Measurements from ENCODE around the gene RNF13. TPM values are rescaled to one million over a fixed set of nuclear protein-coding genes. Genes with fewer than 3 reads are reported as not detected.
"Not testable (repeated sequence)": the region's sequence is repeated elsewhere in the genome, so short reads cannot be mapped to it uniquely, and the experiment has no call there.

Gene RNF13
- total RNA-seq, 1 experiment from 2014 or later: 94.5 TPM

GRCh38 chr3:149933008-149933407, 120.0 kb downstream of the RNF13 start:
- no peak for DNase-seq (ENCODE audit: low spot score)
- in situ Hi-C loops (cut with HindIII; ENCODE audit: low sequenced_read_pairs): no loop called here

- in situ Hi-C loops (cut with HindIII; ENCODE audit: low sequenced_read_pairs): no loop called here
- no peak for DNase-seq (ENCODE audit: low spot score)
Measured at GRCh38 chr3:149933858-149934257, 120.8 kb downstream of the RNF13 start.

- in situ Hi-C loops (cut with HindIII; ENCODE audit: low sequenced_read_pairs): no loop called here
- DNase-seq (ENCODE audit: low spot score): no peak
Measured at GRCh38 chr3:149934524-149934923, 121.5 kb downstream of the RNF13 start.

GRCh38 chr3:149936812-149937230, 123.8 kb downstream of the RNF13 start:
- in situ Hi-C loops (cut with HindIII; ENCODE audit: low sequenced_read_pairs): no loop called here
- DNase-seq (ENCODE audit: low spot score): peak; percentile 54

GRCh38 chr3:149938392-149939055, 125.5 kb downstream of the RNF13 start:
- in situ Hi-C loops (cut with HindIII; ENCODE audit: low sequenced_read_pairs); DNase-seq (ENCODE audit: low spot score): not testable (repeated sequence)

- DNase-seq (ENCODE audit: low spot score): no peak
- in situ Hi-C loops (cut with HindIII; ENCODE audit: low sequenced_read_pairs): no loop called here
Measured at GRCh38 chr3:149941186-149941585, 128.2 kb downstream of the RNF13 start.

- no peak for DNase-seq (ENCODE audit: low spot score)
- in situ Hi-C loops (cut with HindIII; ENCODE audit: low sequenced_read_pairs): no loop called here
Measured at GRCh38 chr3:149941946-149942345, 128.9 kb downstream of the RNF13 start.

GRCh38 chr3:149942409-149942808, 129.4 kb downstream of the RNF13 start:
- DNase-seq (ENCODE audit: low spot score): no peak
- in situ Hi-C loops (cut with HindIII; ENCODE audit: low sequenced_read_pairs): no loop called here

- in situ Hi-C loops (cut with HindIII; ENCODE audit: low sequenced_read_pairs); DNase-seq (ENCODE audit: low spot score): not testable (repeated sequence)
Measured at GRCh38 chr3:149943966-149944365, 131.0 kb downstream of the RNF13 start.

GRCh38 chr3:149947231-149947630, 134.2 kb downstream of the RNF13 start:
- in situ Hi-C loops (cut with HindIII; ENCODE audit: low sequenced_read_pairs): no loop called here
- DNase-seq (ENCODE audit: low spot score): no peak

- in situ Hi-C loops (cut with HindIII; ENCODE audit: low sequenced_read_pairs): no loop called here
- no peak for DNase-seq (ENCODE audit: low spot score)
Measured at GRCh38 chr3:149949181-149949580, 136.2 kb downstream of the RNF13 start.

- DNase-seq (ENCODE audit: low spot score): no peak
- in situ Hi-C loops (cut with HindIII; ENCODE audit: low sequenced_read_pairs): no loop called here
Measured at GRCh38 chr3:149954812-149955211, 141.8 kb downstream of the RNF13 start.

GRCh38 chr3:149955449-149955848, 142.4 kb downstream of the RNF13 start:
- DNase-seq (ENCODE audit: low spot score): no peak
- in situ Hi-C loops (cut with HindIII; ENCODE audit: low sequenced_read_pairs): no loop called here

GRCh38 chr3:149957361-149958125, 144.5 kb downstream of the RNF13 start:
- no peak for DNase-seq (ENCODE audit: low spot score)
- in situ Hi-C loops (cut with HindIII; ENCODE audit: low sequenced_read_pairs): no loop called here

GRCh38 chr3:149958171-149958796, 145.3 kb downstream of the RNF13 start:
- in situ Hi-C loops (cut with HindIII; ENCODE audit: low sequenced_read_pairs): no loop called here
- no peak for DNase-seq (ENCODE audit: low spot score)

GRCh38 chr3:149959443-149959842, 146.4 kb downstream of the RNF13 start:
- in situ Hi-C loops (cut with HindIII; ENCODE audit: low sequenced_read_pairs): no loop called here
- DNase-seq (ENCODE audit: low spot score): no peak

GRCh38 chr3:149963485-149963884, 150.5 kb downstream of the RNF13 start:
- no peak for DNase-seq (ENCODE audit: low spot score)
- in situ Hi-C loops (cut with HindIII; ENCODE audit: low sequenced_read_pairs): no loop called here

- no peak for DNase-seq (ENCODE audit: low spot score)
- in situ Hi-C loops (cut with HindIII; ENCODE audit: low sequenced_read_pairs): no loop called here
Measured at GRCh38 chr3:149964291-149964690, 151.3 kb downstream of the RNF13 start.

GRCh38 chr3:149965278-149965677, 152.3 kb downstream of the RNF13 start:
- in situ Hi-C loops (cut with HindIII; ENCODE audit: low sequenced_read_pairs): no loop called here

GRCh38 chr3:149967086-149967685, 154.2 kb downstream of the RNF13 start:
- DNase-seq (ENCODE audit: low spot score): peak; percentile 71
- in situ Hi-C loops (cut with HindIII; ENCODE audit: low sequenced_read_pairs): no loop called here

More at GRCh38 chr3:149965278-149965677, 152.3 kb downstream of the RNF13 start:
- no peak for DNase-seq (ENCODE audit: low spot score)

All from G401 (cell line).